Calu3 (cell line): ENCODE data around the gene STIM1. TPM values are rescaled to one million over a fixed set of nuclear protein-coding genes. Genes with fewer than 3 reads are reported as not detected.

Experiments
- BruUV-seq: library from RNA; stranded (reverse); fragments of 400-500 nt; replicated peaks from 2 replicates; lab custom pipeline; 2021; lab: Mats Ljungman, UMichigan
- CTCF ChIA-PET: fragments of 300-600 bp; sonication (Branson Sonifier 250); formaldehyde crosslinking; loops from one replicate; lab custom pipeline; 2022; ENCODE audit warnings: antibody characterized with exemption; lab: Charles Lee
- DNase-seq: peaks from one replicate; pipeline ENCODE4 v3.0.0; 2022
- H3K27ac Mint-ChIP-seq: one replicate; pipeline ENCODE4 v1.8.0; 2022; ENCODE audit warnings: mixed read lengths; ENCODE audit not compliant: unreplicated experiment
- H3K27me3 Mint-ChIP-seq: one replicate; pipeline ENCODE4 v1.8.0; 2022; ENCODE audit warnings: mixed read lengths; ENCODE audit not compliant: unreplicated experiment
- H3K36me3 Mint-ChIP-seq: one replicate; pipeline ENCODE4 v1.8.0; 2022; ENCODE audit warnings: mild to moderate bottlenecking, moderate library complexity, mixed read lengths; ENCODE audit not compliant: insufficient read depth, unreplicated experiment
- H3K4me1 Mint-ChIP-seq: one replicate; pipeline ENCODE4 v1.8.0; 2022; ENCODE audit warnings: mild to moderate bottlenecking, low read depth, mixed read lengths; ENCODE audit not compliant: unreplicated experiment
- H3K4me3 Mint-ChIP-seq: one replicate; pipeline ENCODE4 v1.8.0; 2022; ENCODE audit warnings: mild to moderate bottlenecking, low read depth, moderate library complexity, mixed read lengths; ENCODE audit not compliant: unreplicated experiment
- H3K9me3 Mint-ChIP-seq: one replicate; pipeline ENCODE4 v1.8.0; 2022; ENCODE audit warnings: low read depth, mixed read lengths; ENCODE audit not compliant: unreplicated experiment
- CTCF ChIP-seq: fragments of 200-600 bp; IDR thresholded peaks from one replicate; pipeline ENCODE4 v1.8.0; 2022; ENCODE audit warnings: antibody characterized with exemption; ENCODE audit not compliant: unreplicated experiment
- intact Hi-C: fragments of 100-400 bp; cut with micrococcal nuclease; formaldehyde crosslinking; loops from one replicate; pipeline ENCODE4 v1.10.0; 2022; ENCODE audit not compliant: unreplicated experiment
- total RNA-seq: library from RNA; stranded (reverse); gene quantifications from 2 replicates; pipeline ENCODE4 v1.2.3, GENCODE V29; 2022

The STIM1 gene
- total RNA-seq, 1 experiment from 2014 or later = 60.1 TPM

DNA sequence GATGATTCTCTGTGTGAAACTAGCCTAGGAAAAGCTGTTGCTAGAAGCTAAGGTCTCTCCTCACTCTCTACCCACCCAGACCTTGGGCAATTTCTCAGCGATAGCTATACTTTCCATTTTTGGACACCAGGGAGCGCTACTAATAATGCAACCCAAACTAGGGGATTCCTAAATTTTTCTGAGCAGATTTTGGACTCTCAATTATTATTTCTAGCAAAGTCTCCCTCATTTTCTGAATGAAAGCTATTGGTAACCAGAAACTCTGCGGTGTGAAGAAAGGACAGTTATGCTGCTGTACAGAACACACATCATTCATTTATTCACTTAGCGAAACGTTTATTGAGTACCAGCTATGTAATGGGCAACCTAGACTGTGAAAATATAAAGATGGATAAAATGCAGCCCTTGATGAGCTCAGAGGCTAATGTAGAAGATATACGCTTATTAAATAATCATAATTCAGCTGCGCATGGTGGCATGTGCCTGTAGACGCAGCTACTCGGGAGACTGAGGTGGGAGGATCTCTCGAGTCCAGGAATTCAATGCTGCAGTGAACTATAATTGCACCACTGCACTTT lies 6.1 kb upstream of the STIM1 start:
- CTCF ChIA-PET = interaction anchor here (0.6 to 3.3 kb wide), 12 partner anchors 8 to 224 kb away, joined by 3 to 50 read pairs (median 4); partner anchors contain the start of gene RHOG
- Mint-ChIP-seq H3K36me3 (peaks cover 2% of the 10 kb centered on the region), H3K27me3 (no peaks in the 10 kb centered on the region), H3K27ac (no peak overlapping the region), H3K9me3 (no peaks in the 10 kb centered on the region), H3K4me1 (peaks cover 9% of the 10 kb centered on the region), H3K4me3 (no peak overlapping the region)
- no peak for TF ChIP-seq CTCF
- no TSS peak for BruUV-seq
- intact Hi-C loops = loop anchor here (1.0 kb wide), 1 partner anchor 223 kb away; no protein-coding TSS in a partner anchor
- peak; percentile 63 for DNase-seq

- CTCF ChIA-PET = interaction anchor here (2.2 to 2.8 kb wide), 2 partner anchors 12 to 220 kb away, joined by 15 to 41 read pairs; partner anchors contain the start of gene RHOG
- H3K27ac Mint-ChIP-seq = no peak overlapping the region
- no peak overlapping the region for H3K4me3 Mint-ChIP-seq
- no peak for DNase-seq
- peaks cover 27% of the 10 kb centered on the region for H3K36me3 Mint-ChIP-seq
- intact Hi-C loops = no loop called here
- BruUV-seq = no TSS peak
- H3K27me3 Mint-ChIP-seq = no peaks in the 10 kb centered on the region
- peaks cover 18% of the 10 kb centered on the region for H3K4me1 Mint-ChIP-seq
- TF ChIP-seq CTCF = no peak
- no peaks in the 10 kb centered on the region for H3K9me3 Mint-ChIP-seq
Observed at GRCh38 chr11:3853545-3853842, 2.0 kb upstream of the STIM1 start.

DNA sequence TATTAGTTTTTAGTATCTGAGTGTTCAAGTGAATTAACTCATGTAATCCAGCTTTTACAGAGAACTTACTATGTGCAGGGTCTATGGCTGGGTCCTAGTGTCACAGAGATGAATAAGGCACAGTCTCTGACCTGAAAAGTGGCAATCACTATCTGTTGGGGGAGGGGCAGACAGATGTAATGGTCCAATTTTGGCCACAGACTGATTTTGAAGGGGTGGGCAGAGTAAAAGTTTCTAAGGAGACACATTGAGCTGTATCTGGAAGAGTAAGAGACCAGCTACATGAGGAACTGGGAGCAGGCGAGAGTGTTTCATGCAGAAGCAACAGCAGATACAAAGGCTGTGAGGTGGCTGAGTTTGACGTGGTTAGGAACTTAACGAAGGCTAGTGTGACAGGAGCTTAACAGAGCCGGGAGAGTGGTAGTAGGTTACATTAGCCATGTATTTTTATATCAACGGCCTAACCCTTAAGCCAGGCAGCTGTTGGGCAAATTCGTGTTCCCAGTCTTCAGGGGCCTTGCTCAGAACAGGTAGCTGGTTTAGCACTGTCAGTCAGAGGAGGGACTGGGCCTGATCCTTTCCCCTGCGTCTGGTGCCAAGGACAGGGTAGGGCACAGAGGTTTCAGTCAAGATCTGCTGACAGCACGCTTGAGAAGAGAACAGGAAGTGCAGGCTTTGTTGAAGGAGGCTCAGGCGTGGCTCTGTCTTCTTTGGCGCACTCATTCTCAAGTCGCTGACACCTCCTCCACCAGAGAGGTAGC lies 1.4 kb upstream of the STIM1 start:
- no peak for TF ChIP-seq CTCF
- H3K4me1 Mint-ChIP-seq = peaks cover 24% of the 10 kb centered on the region
- H3K27me3 Mint-ChIP-seq = no peaks in the 10 kb centered on the region
- CTCF ChIA-PET = interaction anchor here (0.6 to 2.8 kb wide), 17 partner anchors 11 to 219 kb away, joined by 3 to 41 read pairs (median 7); partner anchors contain the start of gene RHOG
- peaks cover 30% of the 10 kb centered on the region for H3K36me3 Mint-ChIP-seq
- peak overlapping the region; percentile 58 for H3K27ac Mint-ChIP-seq
- no TSS peak for BruUV-seq
- peak overlapping the region; percentile 92 for H3K4me3 Mint-ChIP-seq
- no peak for DNase-seq
- no peaks in the 10 kb centered on the region for H3K9me3 Mint-ChIP-seq
- intact Hi-C loops = no loop called here

GRCh38 chr11:3854660-3854976 lies 846 bp upstream of the STIM1 start:
- TF ChIP-seq CTCF = no peak
- Mint-ChIP-seq H3K4me3 (peak overlapping the region; percentile 92), H3K27me3 (no peaks in the 10 kb centered on the region), H3K9me3 (no peaks in the 10 kb centered on the region), H3K4me1 (peaks cover 30% of the 10 kb centered on the region), H3K27ac (no peak overlapping the region), H3K36me3 (peaks cover 31% of the 10 kb centered on the region)
- no TSS peak for BruUV-seq
- DNase-seq = no peak
- intact Hi-C loops = no loop called here
- CTCF ChIA-PET = interaction anchor here (0.6 to 2.8 kb wide), 21 partner anchors 10 to 219 kb away, joined by 3 to 41 read pairs (median 6); partner anchors contain the start of gene RHOG
